ENCODE data around the gene ADAMTSL3.

The ADAMTSL3 gene

DNA sequence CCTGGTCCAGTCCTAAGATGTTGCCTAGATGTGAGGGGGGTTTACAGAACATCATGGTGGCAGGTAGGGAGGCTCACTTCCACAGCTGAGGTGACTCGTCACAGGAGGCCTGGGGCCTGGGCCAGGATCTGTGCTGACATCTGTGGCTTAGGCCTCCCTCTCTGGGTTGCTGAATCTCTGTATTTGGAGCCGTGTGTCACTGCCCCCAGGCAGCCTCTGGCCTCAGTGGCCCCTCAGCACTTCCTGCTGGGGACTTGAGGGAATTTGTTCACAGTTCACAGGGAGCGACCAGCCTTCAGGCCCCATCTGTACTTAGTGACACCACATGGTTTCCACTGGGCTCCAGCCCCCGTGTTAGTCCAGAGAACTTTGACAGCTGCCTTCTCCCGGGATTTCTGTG lies 41.7 kb upstream of the ADAMTSL3 start:
- H3K4me3 ChIP-seq (replicated peaks; ENCODE audit: low read depth, low read length): no peak overlapping the region
- no peak for DNase-seq (ENCODE audit: extremely low read depth, low read depth)
- TF ChIP-seq CTCF (IDR thresholded peaks at IDR 0.05; ENCODE audit: low read depth, low read length, missing control alignments): no peak

DNA sequence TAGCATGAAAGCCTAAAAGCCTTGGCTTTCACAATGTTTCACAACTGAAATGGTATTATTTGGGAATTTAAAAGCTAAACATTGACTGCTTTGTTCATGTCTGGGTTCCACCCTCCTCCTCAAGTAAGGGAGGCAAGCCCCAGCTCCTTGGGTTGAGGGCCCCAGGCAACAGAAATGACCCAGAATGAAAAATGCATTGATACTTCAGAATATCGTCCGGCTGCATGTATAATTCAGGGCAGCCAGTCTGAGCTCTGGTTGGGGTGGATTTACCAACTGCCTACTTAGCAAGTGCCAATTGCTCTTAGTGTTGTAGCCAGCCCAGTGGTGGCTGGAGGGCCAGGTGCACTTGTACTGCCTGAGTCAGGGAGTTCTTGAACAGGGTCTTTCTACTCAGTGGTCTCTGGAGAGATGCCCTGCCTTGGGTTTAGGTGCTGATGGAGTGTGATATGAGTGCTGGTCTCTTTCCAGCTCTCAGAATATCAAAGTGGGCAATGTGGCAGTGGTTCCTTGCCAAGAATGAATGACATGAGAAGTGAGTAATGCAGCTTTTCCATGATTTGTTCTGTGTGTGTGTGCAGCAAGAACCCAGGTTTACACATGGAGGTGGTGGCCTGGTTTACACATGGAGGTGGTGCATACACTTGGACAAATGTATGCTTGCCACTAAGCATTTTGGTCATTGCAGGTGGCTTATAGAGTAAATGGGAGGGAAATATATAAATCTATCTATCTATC lies 40.9 kb upstream of the ADAMTSL3 start:
- no peak for DNase-seq (ENCODE audit: extremely low read depth, low read depth)
- H3K4me3 ChIP-seq (replicated peaks; ENCODE audit: low read depth, low read length): no peak overlapping the region
- no peak for TF ChIP-seq CTCF (IDR thresholded peaks at IDR 0.05; ENCODE audit: low read depth, low read length, missing control alignments)

GRCh38 chr15:83613714-83614113 lies 40.2 kb upstream of the ADAMTSL3 start:
- DNase-seq (ENCODE audit: extremely low read depth, low read depth): no peak
- no peak overlapping the region for H3K4me3 ChIP-seq (replicated peaks; ENCODE audit: low read depth, low read length)
- no peak for TF ChIP-seq CTCF (IDR thresholded peaks at IDR 0.05; ENCODE audit: low read depth, low read length, missing control alignments)

DNA sequence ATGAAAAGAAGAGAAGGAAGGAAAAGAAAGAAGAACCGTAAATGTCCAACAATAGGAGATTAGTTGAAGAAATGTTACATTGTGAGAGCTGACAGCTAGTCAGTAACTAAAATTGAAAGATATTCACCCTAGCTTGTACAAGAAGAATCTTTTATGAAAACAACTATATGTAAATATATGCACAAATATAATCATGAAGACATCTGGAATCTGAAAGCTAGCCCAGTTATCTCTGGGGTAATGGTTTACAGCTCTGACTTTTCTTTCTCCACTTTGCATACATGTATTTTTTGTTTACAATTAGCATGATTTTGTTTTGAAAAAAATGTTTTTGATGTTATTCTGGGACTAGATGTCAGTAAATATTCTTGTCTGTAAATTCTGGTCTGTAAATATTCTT lies 37.1 kb upstream of the ADAMTSL3 start:
- no peak for DNase-seq (ENCODE audit: extremely low read depth, low read depth)
- H3K4me3 ChIP-seq (replicated peaks; ENCODE audit: low read depth, low read length): no peak overlapping the region
- no peak for TF ChIP-seq CTCF (IDR thresholded peaks at IDR 0.05; ENCODE audit: low read depth, low read length, missing control alignments)

GRCh38 chr15:83626171-83626802 lies 27.6 kb upstream of the ADAMTSL3 start:
- H3K4me3 ChIP-seq (replicated peaks; ENCODE audit: low read depth, low read length): no peak overlapping the region
- TF ChIP-seq CTCF (IDR thresholded peaks at IDR 0.05; ENCODE audit: low read depth, low read length, missing control alignments): no peak
- no peak for DNase-seq (ENCODE audit: extremely low read depth, low read depth)

GRCh38 chr15:83631534-83631933 lies 22.4 kb upstream of the ADAMTSL3 start:
- H3K4me3 ChIP-seq (replicated peaks; ENCODE audit: low read depth, low read length): no peak overlapping the region
- no peak for TF ChIP-seq CTCF (IDR thresholded peaks at IDR 0.05; ENCODE audit: low read depth, low read length, missing control alignments)
- no peak for DNase-seq (ENCODE audit: extremely low read depth, low read depth)

Measured in HFF-Myc (cell line).